T-helper 2 cell treated with Interferon-gamma antibody and Interleukin-4, amounts not matched to agents 100 ng/mL and 5 ng/mL, for 36 hours (primary cell): ENCODE data around the gene GCSAM. TPM values are rescaled to one million over a fixed set of nuclear protein-coding genes. Genes with fewer than 3 reads are reported as not detected.

Source experiments
- intact Hi-C: fragments of 100-400 bp; cut with micrococcal nuclease; formaldehyde crosslinking; loops from one replicate; pipeline ENCODE4 v1.15.1; 2023
- total RNA-seq: library from RNA; stranded (reverse); gene quantifications from 2 replicates; pipeline ENCODE4 v1.2.3, GENCODE V29; 2022

GCSAM gene
- total RNA-seq, 1 donor from 2014 or later: 2.3 TPM

GRCh38 chr3:112111785-112112402, 21.2 kb downstream of the GCSAM start:
- intact Hi-C loops: loop anchor here (1.0 to 5.0 kb wide), 5 partner anchors 23 to 420 kb away; no protein-coding TSS in a partner anchor

- intact Hi-C loops: no loop called here
These were observed 23.7 kb downstream of the GCSAM start for GRCh38 chr3:112109322-112109721.

DNA sequence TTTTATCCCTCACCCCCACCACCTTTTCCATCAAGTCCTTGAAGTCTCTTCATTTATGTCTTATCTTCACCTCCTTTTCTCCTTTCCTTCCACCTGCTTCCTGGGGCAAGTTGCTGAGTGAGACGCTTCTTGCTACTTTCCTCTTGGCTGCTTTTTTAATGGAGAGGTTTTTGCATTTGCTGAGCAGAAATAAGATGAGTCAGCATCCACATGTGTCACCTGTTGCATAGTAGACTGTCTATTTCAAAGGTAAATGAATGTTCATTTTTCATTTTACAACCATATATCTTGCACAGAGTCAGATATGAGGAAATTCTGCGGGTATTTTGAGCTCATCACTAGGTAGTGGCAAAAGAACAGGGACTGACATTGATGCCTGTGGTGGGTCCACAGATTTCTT, 28.3 kb downstream of the GCSAM start:
- intact Hi-C loops: no loop called here

DNA sequence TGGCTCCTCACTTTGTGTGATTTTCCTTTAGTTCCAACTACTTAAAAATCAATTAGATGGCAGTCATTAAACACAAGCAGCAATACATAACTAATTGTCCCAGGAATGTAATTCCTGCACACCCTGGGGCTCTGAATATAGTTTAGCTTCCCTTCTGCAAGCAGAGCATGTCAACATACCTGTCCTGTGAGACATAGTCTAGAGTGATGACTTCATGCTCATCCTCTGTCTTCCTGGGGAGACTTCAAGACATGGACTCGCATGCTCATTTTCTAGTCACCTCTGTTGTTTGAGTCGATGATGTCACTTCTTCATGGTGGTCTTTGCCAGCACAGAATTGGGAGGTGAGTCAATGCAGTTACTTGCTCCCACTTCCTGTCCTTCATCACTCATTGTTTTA, 31.1 kb downstream of the GCSAM start:
- intact Hi-C loops: no loop called here

DNA sequence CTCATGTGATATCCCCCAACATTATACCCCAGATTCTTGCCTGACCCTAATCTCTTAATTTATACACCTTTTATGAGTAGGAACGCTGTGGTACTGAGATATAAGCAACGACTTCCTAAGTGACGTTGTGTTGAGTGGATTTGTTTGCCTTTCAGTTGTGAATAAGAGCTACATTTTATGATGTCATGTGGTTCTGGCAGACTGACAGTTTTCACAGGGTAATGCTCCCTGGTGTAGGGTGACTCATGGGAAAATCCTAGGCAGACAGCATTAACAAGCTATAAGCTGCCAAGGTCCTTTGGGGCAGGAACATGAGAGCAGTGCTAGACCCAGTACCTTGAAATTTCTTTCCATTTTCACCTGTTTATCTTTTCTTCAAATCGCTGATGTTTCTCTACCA, 35.7 kb downstream of the GCSAM start:
- intact Hi-C loops: no loop called here

DNA sequence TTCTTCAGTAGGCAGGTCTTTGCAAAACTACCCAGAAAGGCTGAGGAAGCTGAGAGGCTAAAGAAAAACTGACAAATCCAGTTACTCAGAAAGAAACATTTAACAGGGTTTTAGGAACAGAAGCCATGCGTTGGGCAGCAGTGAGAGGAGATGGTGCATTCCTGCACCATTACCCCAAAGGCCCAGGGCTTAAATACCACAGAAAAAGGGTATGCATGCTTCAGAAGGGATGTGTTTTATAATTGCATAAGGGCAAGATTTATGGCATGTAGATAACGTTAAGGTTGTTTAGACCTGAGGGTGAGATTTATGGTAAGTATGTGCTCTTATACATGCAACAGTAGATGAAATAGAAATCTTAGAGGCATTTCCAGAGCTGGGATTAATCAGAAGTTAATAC, 36.9 kb downstream of the GCSAM start:
- intact Hi-C loops: no loop called here

DNA sequence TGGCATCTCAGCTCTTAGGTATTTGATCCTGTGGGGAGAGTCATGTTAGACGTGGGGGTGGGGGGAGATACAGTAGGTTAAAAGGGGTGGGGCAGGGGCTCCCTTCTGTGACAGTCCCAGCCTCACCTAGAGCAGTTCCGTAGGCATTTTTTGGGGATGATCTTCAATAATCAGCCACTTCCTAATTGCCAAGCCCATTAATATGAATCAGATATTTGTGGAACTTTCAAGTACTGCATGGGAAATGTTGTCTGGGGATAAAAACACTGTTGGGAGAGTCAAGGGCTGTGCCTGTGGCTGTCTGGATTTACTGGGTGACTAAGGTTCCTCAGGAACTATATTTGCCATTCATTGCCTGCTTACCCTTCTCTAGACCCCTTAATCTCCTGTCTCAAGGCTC, 37.3 kb downstream of the GCSAM start:
- intact Hi-C loops: no loop called here

GRCh38 chr3:112093180-112093522, 39.9 kb downstream of the GCSAM start:
- intact Hi-C loops: no loop called here

GRCh38 chr3:112092496-112093179, 40.4 kb downstream of the GCSAM start:
- intact Hi-C loops: no loop called here

DNA sequence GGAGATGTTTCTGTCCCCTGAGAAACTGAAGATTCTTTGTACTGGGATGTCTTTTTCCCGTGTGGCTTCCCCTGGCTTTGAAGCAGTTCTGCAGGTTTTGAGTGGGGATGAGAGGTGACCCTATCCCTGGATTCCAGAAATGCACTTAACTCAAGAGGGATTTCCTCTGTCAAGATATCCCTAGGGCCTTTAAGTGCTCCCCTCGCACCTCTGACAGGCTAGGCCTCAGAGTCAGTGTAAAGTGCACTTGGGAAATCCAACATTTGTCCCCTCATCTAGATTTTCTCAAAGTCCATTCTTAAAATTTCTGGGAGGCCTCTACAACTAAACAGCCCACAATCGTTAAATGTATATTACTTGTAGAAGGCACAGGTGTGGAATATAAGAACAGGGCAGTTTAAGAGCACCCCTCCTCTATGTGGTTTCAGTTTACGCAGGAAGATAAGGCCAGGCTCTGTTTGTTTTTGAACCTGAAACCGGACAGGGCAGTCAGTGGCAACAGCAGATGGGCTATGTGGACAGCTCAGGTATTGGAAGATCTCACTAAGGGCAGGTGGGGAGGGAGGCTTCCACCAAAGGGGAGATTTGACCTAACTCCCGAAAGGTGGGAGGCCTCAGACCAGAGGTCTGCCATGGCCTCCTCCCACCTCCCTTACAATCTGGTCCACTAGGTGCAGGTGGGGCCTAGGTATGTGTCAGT, 42.0 kb downstream of the GCSAM start:
- intact Hi-C loops: no loop called here

GRCh38 chr3:112089956-112090886, 42.8 kb downstream of the GCSAM start:
- intact Hi-C loops: no loop called here

DNA sequence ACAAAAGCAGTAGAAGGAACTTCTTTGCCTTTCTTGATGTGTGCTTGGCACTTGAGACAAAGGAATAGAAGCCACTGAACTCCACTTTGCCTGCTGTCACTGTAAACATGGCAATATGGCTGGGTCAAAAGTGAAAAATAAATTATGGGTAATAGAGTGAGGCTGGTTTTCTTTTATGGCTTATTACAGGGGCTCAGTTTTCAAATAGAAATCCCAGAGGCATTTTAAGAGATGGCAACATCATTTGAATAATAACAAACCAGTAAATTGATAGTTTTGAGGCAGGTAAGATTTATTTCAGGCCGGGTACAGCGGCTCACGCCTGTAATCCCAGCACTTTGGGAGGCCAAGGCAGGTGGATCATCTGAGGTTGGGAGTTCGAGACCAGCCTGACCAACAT, 44.1 kb downstream of the GCSAM start:
- intact Hi-C loops: no loop called here

DNA sequence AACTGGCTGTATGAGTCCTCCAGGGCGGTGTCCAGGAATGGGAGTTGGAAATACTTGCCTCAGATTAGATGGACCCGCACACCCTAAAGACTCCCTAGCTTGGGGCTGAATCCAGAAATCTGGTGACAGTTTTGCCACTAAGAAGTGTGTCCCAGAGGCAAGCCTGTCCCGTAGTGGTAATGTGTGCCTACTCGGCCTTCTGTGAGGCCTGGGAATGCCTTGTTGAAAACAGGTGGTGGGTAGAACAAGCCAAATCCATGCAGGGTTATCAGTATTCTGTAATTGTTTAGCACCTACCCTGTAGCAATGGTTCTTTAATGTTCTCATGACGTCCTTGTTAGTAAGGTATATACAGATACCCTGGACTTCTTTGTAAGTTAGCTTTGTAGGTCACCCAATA, 45.3 kb downstream of the GCSAM start:
- intact Hi-C loops: no loop called here

DNA sequence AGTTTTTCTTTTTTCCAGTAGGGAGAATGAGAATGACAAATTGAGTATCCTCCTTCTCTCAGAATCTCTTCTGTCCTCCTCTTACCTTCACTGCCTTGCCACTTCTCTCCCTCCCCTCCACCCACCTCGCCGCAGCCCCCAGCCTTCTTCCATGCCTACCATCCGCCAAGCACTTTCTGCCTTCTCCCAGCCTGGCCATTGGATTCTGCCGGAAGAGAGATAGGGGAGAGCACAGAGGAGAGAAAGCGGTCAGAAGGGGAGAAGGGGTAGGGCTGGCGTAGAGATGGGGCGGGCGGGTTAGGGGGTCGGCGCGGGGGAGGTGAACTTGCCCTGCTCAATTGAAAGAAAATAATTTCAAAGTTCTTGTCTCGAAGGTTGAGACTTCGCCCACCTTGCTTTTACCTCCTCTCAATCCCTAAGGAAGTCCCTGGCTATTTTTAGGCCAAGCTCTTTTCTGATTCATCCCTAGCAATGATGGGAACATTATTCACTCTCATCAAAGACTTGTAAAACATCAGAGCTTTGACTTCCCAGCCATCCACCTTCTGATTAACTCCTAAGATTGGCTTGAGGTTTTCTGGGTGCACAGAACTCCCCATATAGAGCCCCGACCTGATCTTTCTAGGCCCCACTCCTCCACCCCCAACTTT, 46.0 kb downstream of the GCSAM start:
- intact Hi-C loops: loop anchor here (1.0 kb wide), 1 partner anchor 12 kb away; no protein-coding TSS in a partner anchor

DNA sequence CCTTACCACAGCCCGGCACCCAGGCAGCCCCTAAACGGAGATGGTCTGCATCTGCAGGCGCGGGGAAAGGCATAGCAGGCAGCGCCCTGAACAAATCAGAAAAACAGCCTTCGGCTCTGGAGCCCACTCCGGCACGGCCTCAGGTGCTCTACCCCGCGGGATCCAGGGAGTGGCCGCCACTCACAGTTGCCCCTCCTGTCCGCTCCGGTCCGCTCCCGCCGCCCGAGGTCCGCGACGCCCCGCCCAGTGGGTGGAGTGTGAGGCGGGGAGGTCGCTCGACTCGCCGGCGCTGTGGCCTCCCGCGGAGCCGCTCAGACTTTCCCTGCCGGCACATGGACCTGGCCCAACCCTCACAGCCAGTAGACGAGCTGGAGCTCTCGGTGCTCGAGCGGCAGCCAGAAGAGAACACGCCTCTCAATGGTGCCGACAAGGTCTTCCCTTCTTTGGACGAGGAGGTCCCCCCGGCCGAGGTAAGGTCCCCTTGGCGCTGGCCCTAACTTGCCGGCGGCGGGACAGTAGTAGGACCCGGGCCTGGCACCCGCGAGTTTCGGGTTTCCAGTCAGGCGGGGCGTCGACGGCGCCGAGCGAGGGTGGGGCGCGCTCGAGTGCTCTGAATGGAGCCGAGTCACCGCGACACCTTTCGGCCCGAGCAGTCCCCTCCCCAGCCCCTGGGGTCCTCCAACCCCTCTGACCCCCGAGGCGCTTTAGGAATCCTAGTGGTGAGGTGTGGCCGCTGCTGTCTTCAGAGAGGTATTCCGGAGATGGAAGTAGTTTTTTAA, 46.8 kb downstream of the GCSAM start, which contains the start of gene C3orf52:
Gene C3orf52 (plus strand): TSS at position 314 of the 779 bp plus-strand sequence. CDS start 19 bp downstream, at position 333.
- intact Hi-C loops: loop anchor here (1.0 kb wide), 1 partner anchor 11 kb away; no protein-coding TSS in a partner anchor

- intact Hi-C loops: loop anchor here (1.0 kb wide), 1 partner anchor 10 kb away; no protein-coding TSS in a partner anchor
These were observed 47.3 kb downstream of the GCSAM start for GRCh38 chr3:112085735-112086075.

DNA sequence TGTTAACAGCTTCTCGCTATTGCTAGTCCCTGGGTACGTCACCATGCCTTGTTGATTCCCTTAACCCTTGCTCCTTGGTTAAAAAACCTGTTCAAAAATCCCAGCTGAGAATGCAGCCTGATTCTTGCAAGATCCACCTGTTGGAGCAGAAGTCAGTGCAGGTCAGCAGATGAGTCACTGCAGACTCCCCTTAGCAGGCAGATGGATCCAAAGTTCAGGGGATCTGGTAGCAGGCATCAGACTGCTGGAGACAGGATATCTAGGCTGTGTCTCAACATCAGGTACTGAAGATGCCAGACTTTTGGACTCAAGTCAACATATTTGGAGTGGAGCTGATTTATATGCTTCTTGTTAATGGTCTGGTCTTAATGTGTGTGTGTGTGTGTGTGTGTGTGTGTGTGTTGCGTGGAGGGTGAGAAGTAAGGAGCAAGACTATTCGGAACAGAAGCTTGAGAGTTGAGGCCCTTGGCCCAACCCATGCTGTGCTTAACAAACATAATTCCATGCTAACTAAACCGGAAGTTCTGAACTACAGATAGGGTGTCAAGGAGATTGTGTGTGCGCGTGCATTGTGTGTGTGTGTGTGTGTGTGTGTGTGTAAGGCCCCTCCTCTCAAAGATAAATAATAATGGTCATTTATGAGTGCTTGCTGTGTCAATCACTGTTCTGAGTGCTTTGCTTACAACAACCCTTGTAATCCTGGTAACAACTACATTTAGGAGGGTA, 47.9 kb downstream of the GCSAM start:
- intact Hi-C loops: no loop called here

DNA sequence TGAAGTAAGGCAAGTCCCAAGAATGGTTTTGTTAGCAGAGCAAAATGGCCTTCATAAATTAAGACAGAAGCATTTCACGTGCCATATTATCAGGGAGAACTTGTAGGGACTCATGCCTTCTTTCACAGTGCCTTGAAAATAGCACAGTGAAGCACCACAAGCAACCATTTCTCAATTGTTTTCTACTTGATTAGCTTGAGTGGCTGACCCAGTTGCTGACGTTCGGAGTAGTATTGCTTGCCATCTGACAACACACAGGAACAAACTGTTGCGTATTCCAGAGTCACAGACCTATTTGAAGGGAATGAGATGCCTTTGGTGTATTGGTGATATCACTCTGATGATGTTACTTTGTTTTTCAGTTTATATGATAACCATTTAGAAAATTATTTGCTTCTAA, 49.8 kb downstream of the GCSAM start:
- intact Hi-C loops: no loop called here
